Calu3 (cell line): ENCODE results near the gene DUSP9. TPM values are rescaled to one million over a fixed set of nuclear protein-coding genes. Genes with fewer than 3 reads are reported as not detected.

Experiments used
- BruUV-seq: library from RNA; stranded (reverse); fragments of 400-500 nt; replicated peaks from 2 replicates; lab custom pipeline; 2021; lab: Mats Ljungman, UMichigan
- CTCF ChIA-PET: fragments of 300-600 bp; sonication (Branson Sonifier 250); formaldehyde crosslinking; loops from one replicate; lab custom pipeline; 2022; ENCODE audit warnings: antibody characterized with exemption; lab: Charles Lee
- DNase-seq: peaks from one replicate; pipeline ENCODE4 v3.0.0; 2022
- H3K27ac Mint-ChIP-seq: one replicate; pipeline ENCODE4 v1.8.0; 2022; ENCODE audit warnings: mixed read lengths; ENCODE audit not compliant: unreplicated experiment
- H3K27me3 Mint-ChIP-seq: one replicate; pipeline ENCODE4 v1.8.0; 2022; ENCODE audit warnings: mixed read lengths; ENCODE audit not compliant: unreplicated experiment
- H3K36me3 Mint-ChIP-seq: one replicate; pipeline ENCODE4 v1.8.0; 2022; ENCODE audit warnings: mild to moderate bottlenecking, moderate library complexity, mixed read lengths; ENCODE audit not compliant: insufficient read depth, unreplicated experiment
- H3K4me1 Mint-ChIP-seq: one replicate; pipeline ENCODE4 v1.8.0; 2022; ENCODE audit warnings: mild to moderate bottlenecking, low read depth, mixed read lengths; ENCODE audit not compliant: unreplicated experiment
- H3K4me3 Mint-ChIP-seq: one replicate; pipeline ENCODE4 v1.8.0; 2022; ENCODE audit warnings: mild to moderate bottlenecking, low read depth, moderate library complexity, mixed read lengths; ENCODE audit not compliant: unreplicated experiment
- H3K9me3 Mint-ChIP-seq: one replicate; pipeline ENCODE4 v1.8.0; 2022; ENCODE audit warnings: low read depth, mixed read lengths; ENCODE audit not compliant: unreplicated experiment
- CTCF ChIP-seq: fragments of 200-600 bp; IDR thresholded peaks from one replicate; pipeline ENCODE4 v1.8.0; 2022; ENCODE audit warnings: antibody characterized with exemption; ENCODE audit not compliant: unreplicated experiment
- intact Hi-C: fragments of 100-400 bp; cut with micrococcal nuclease; formaldehyde crosslinking; loops from one replicate; pipeline ENCODE4 v1.10.0; 2022; ENCODE audit not compliant: unreplicated experiment
- total RNA-seq: library from RNA; stranded (reverse); gene quantifications from 2 replicates; pipeline ENCODE4 v1.2.3, GENCODE V29; 2022

DUSP9 gene
- total RNA-seq, 1 experiment from 2014 or later: 0.19 TPM

- Mint-ChIP-seq H3K4me3 (no peak overlapping the region), H3K4me1 (no peaks in the 10 kb centered on the region), H3K27ac (no peak overlapping the region), H3K9me3 (no peaks in the 10 kb centered on the region), H3K36me3 (peaks cover 6% of the 10 kb centered on the region), H3K27me3 (peaks cover 88% of the 10 kb centered on the region)
- no peak for DNase-seq
- TF ChIP-seq CTCF: no peak
- intact Hi-C loops: no loop called here
- CTCF ChIA-PET: no interaction called here
- BruUV-seq: no TSS peak
These were observed 9.0 kb upstream of the DUSP9 start for GRCh38 chrX:153638041-153638371.

GRCh38 chrX:153638436-153639176, 8.4 kb upstream of the DUSP9 start:
- no peak for DNase-seq
- Mint-ChIP-seq H3K4me1 (no peaks in the 10 kb centered on the region), H3K27ac (no peak overlapping the region), H3K4me3 (no peak overlapping the region), H3K27me3 (peaks cover 94% of the 10 kb centered on the region), H3K9me3 (no peaks in the 10 kb centered on the region), H3K36me3 (peaks cover 6% of the 10 kb centered on the region)
- BruUV-seq: no TSS peak
- intact Hi-C loops: no loop called here
- TF ChIP-seq CTCF: no peak
- CTCF ChIA-PET: interaction anchor here (0.5 kb wide), 1 partner anchor 17 kb away, joined by 5 read pairs; no protein-coding TSS in a partner anchor

GRCh38 chrX:153639177-153640044, 7.6 kb upstream of the DUSP9 start:
- no peaks in the 10 kb centered on the region for H3K9me3 Mint-ChIP-seq
- no peak for TF ChIP-seq CTCF
- intact Hi-C loops: no loop called here
- CTCF ChIA-PET: interaction anchor here (0.5 kb wide), 1 partner anchor 97 kb away, joined by 3 read pairs; no protein-coding TSS in a partner anchor
- H3K27ac Mint-ChIP-seq: no peak overlapping the region
- H3K36me3 Mint-ChIP-seq: peaks cover 6% of the 10 kb centered on the region
- no TSS peak for BruUV-seq
- H3K4me1 Mint-ChIP-seq: no peaks in the 10 kb centered on the region
- H3K27me3 Mint-ChIP-seq: peaks cover 96% of the 10 kb centered on the region
- H3K4me3 Mint-ChIP-seq: no peak overlapping the region
- no peak for DNase-seq

GRCh38 chrX:153640045-153640686, 6.8 kb upstream of the DUSP9 start:
- CTCF ChIA-PET: interaction anchor here (0.5 kb wide), 1 partner anchor 96 kb away, joined by 3 read pairs; no protein-coding TSS in a partner anchor
- Mint-ChIP-seq H3K4me1 (no peaks in the 10 kb centered on the region), H3K4me3 (no peak overlapping the region), H3K36me3 (peaks cover 6% of the 10 kb centered on the region), H3K27ac (no peak overlapping the region), H3K27me3 (peaks cover 96% of the 10 kb centered on the region), H3K9me3 (no peaks in the 10 kb centered on the region)
- intact Hi-C loops: no loop called here
- no peak for TF ChIP-seq CTCF
- no peak for DNase-seq
- no TSS peak for BruUV-seq
